ENCODE data around the gene CPNE6. TPM values are rescaled to one million over a fixed set of nuclear protein-coding genes. Genes with fewer than 3 reads are reported as not detected.

The CPNE6 gene
- total and polyA plus RNA-seq, 2 of the 8 experiments (the other 6 are each of a cell fraction or from before 2014, with no cell fraction given) = 0.05 TPM; not detected in 1

GRCh38 chr14:24059841-24060388 is 11.4 kb upstream of the CPNE6 start:
- WGBS, 2 experiments (ENCODE audit: extremely low coverage in 1 of 2, insufficient coverage in 1 of 2, insufficient read length in 1 of 2, insufficient replicate concordance in 2 of 2, low coverage in 1 of 2, low lambda C conversion rate in 2 of 2, missing lambda C conversion rate in 1 of 2) = 84% methylated on average over 15 of the region's 16 CpGs; no CpG with 5 or more reads in 1 of the 2 experiments
- Histone ChIP-seq H3K27me3 (replicated peaks in 1 of 4; ENCODE audit: control insufficient read depth in 3 of 4, extremely low read depth in 1 of 4, insufficient read depth in 3 of 4, low read length in 3 of 4) (no peaks in the 10 kb centered on the region), H4K5ac (ENCODE audit: insufficient read length, low read depth, low read length) (no peak overlapping the region), H4K20me1 (replicated peaks in 1 of 2; ENCODE audit: control insufficient read depth in 1 of 2, insufficient read depth in 2 of 2, low read length in 2 of 2) (peaks cover 0 to 2% of the 10 kb centered on the region in 2 experiments), H2BK15ac (ENCODE audit: low read length) (no peak overlapping the region), H3K9me3 (ENCODE audit: insufficient read depth in 2 of 2, low read depth in 1 of 2, low read length in 1 of 2) (no peaks in the 10 kb centered on the region), H3K4me3 (ENCODE audit: extremely low read depth in 1 of 4, insufficient read depth in 2 of 4, low read depth in 3 of 4, low read length in 4 of 4) (no peak overlapping the region), H3K79me2 (ENCODE audit: control insufficient read depth in 1 of 2, insufficient read depth in 2 of 2, low read length in 2 of 2) (no peaks in the 10 kb centered on the region), H4K8ac (ENCODE audit: extremely low read depth, insufficient read depth, low read length) (no peak overlapping the region), H2AK5ac (ENCODE audit: low read depth, low read length) (no peak overlapping the region), H3K79me1 (ENCODE audit: low read depth, low read length) (no peaks in the 10 kb centered on the region), H3K23me2 (ENCODE audit: low read depth, low read length) (no peaks in the 10 kb centered on the region), H3K23ac (ENCODE audit: insufficient read length) (no peak overlapping the region), H3K4me1 (replicated peaks in 1 of 4; ENCODE audit: control insufficient read depth in 3 of 4, insufficient read depth in 4 of 4, low read length in 3 of 4) (0 out of 7 replicates have a peak, but pooled peaks cover 0 to 2% (median 0%) of the 10 kb centered on the region in 4 experiments), H2BK120ac (replicated peaks; ENCODE audit: low read depth, low read length) (no peak overlapping the region), H3K4ac (replicated peaks; ENCODE audit: insufficient read length, low read depth, low read length) (no peak overlapping the region), H3K9ac (replicated peaks in 1 of 4; ENCODE audit: extremely low read depth in 1 of 4, low read depth in 3 of 4, low read length in 3 of 4) (no peak overlapping the region), H4K91ac (replicated peaks; ENCODE audit: insufficient read length, low read length) (no peak overlapping the region), H2BK5ac (ENCODE audit: low read depth, low read length) (no peak overlapping the region), H3K56ac (replicated peaks; ENCODE audit: insufficient read length, low read depth, low read length) (no peak overlapping the region), H2BK20ac (ENCODE audit: low read length) (no peak overlapping the region), H3K27ac (ENCODE audit: low read depth, low read length) (no peak overlapping the region), H3K4me2 (ENCODE audit: insufficient read depth in 1 of 2, low read depth in 2 of 2, low read length in 2 of 2) (no peak overlapping the region), H3K14ac (ENCODE audit: insufficient read length) (no peak overlapping the region), H2AFZ (ENCODE audit: low read length) (no peak overlapping the region), H2BK12ac (ENCODE audit: low read depth, low read length) (no peak overlapping the region), H3K18ac (ENCODE audit: extremely low read depth, low read length) (no peak overlapping the region), H3K36me3 (ENCODE audit: control insufficient read depth in 2 of 4, insufficient read depth in 4 of 4, low read length in 3 of 4) (no peaks in the 10 kb centered on the region; a peak in 1 of 8 replicates)
- DNase-seq (ENCODE audit: low read depth in 1 of 2, low spot score in 2 of 2) (no peak), FAIRE-seq (no peak)
- ChIA-PET POLR2A (ENCODE audit: partially characterized antibody) (interaction anchor here (1.0 to 27.2 kb wide), 7 partner anchors 11 to 56 kb away, joined by 3 to 626 read pairs (median 17); partner anchors contain the start of gene PCK2), CTCF (ENCODE audit: partially characterized antibody) (interaction anchor here (1.4 to 23.8 kb wide), 8 partner anchors 10 to 49 kb away, joined by 3 to 316 read pairs (median 14); partner anchors contain the start of gene PCK2)
- TF ChIP-seq SP4 (IDR thresholded peaks at IDR 0.05; ENCODE audit: low read length) = no peak
- no peak for TF ChIP-seq GTF2F1 (IDR thresholded peaks at IDR 0.05; ENCODE audit: borderline replicate concordance, low read depth, low read length)
- no peak for TF ChIP-seq RFX5 (IDR thresholded peaks at IDR 0.05; ENCODE audit: borderline replicate concordance, low read depth, low read length)
- no peak for TF ChIP-seq EP300 (IDR thresholded peaks at IDR 0.05; ENCODE audit: borderline replicate concordance in 1 of 2, low read depth in 2 of 2, low read length in 2 of 2)
- no peak for TF ChIP-seq KDM4A (IDR thresholded peaks at IDR 0.05; ENCODE audit: low read depth, low read length, severe bottlenecking)
- TF ChIP-seq SRF (IDR thresholded peaks at IDR 0.05; ENCODE audit: low read depth, low read length) = no peak
- TF ChIP-seq TBP (IDR thresholded peaks at IDR 0.05; ENCODE audit: low read depth, low read length) = no peak

Measured in H1 (cell line).